ENCODE data around the gene SQSTM1. TPM values are rescaled to one million over a fixed set of nuclear protein-coding genes. Genes with fewer than 3 reads are reported as not detected.

SQSTM1 gene
- total RNA-seq, 1 experiment from 2014 or later = 985 TPM

GRCh38 chr5:179817890-179818745, 2.6 kb upstream of the SQSTM1 start:
- in situ Hi-C loops (cut with HindIII; ENCODE audit: low pct_unique_long_range_greater_than_20kb, low sequenced_read_pairs) = no loop called here
- H3K4me3 ChIP-seq (ENCODE audit: low read depth in 2 of 2, low read length in 2 of 2) = peak overlapping the region; percentile 11 to 33; a peak in 2 of 4 replicates
- H3K36me3 ChIP-seq (ENCODE audit: control insufficient read depth, insufficient read depth, low read length) = no peaks in the 10 kb centered on the region; the same call in 1 of the 2 replicates
- DNase-seq (ENCODE audit: low read depth, low spot score) (no peak), ATAC-seq (no peak)
- TF ChIP-seq CTCF (IDR thresholded peaks at IDR 0.05) = no peak
- TF ChIP-seq POLR2AphosphoS5 (IDR thresholded peaks at IDR 0.05; ENCODE audit: low read depth, low read length) = no peak
- TF ChIP-seq REST (IDR thresholded peaks at IDR 0.05; ENCODE audit: insufficient read depth in 1 of 2, low read depth in 2 of 2, low read length in 1 of 2) = no peak
- H3K27me3 ChIP-seq (ENCODE audit: control insufficient read depth, insufficient read depth, low read length) = no peaks in the 10 kb centered on the region
- no peaks in the 10 kb centered on the region for H3K9me3 ChIP-seq (ENCODE audit: control insufficient read depth, insufficient read depth, low read depth, low read length)
- TSS peak; percentile 81 for BruUV-seq (replicated peaks)
- ChIA-PET POLR2A (interaction anchor here (0.5 to 0.7 kb wide), 3 partner anchors 9 to 180 kb away, joined by 7 to 11 read pairs (median 9); no protein-coding TSS in a partner anchor), CTCF (no interaction called here)
- H3K4me1 ChIP-seq (ENCODE audit: control insufficient read depth, insufficient read depth, low read length) = peaks cover 35% of the 10 kb centered on the region
- peak overlapping the region; percentile 99 for H3K27ac ChIP-seq (ENCODE audit: low read length)
- intact Hi-C loops (cut with micrococcal nuclease; ENCODE audit: unreplicated experiment) = no loop called here

GRCh38 chr5:179818746-179819295, 1.9 kb upstream of the SQSTM1 start:
- peak; percentile 97; the same call in 1 of the 2 replicates for TF ChIP-seq SIN3A (IDR thresholded peaks at IDR 0.05; ENCODE audit: borderline replicate concordance, insufficient read depth, low read depth, low read length)
- peak in 1 of 2 experiments; percentile 64; a peak in 1 of 4 replicates for TF ChIP-seq REST (IDR thresholded peaks at IDR 0.05; ENCODE audit: insufficient read depth in 1 of 2, low read depth in 2 of 2, low read length in 1 of 2)
- TF ChIP-seq CTCF (IDR thresholded peaks at IDR 0.05) = no peak
- TF ChIP-seq TCF7L2 (IDR thresholded peaks at IDR 0.05; ENCODE audit: low read depth, low read length) = no peak
- peak; percentile 92 for TF ChIP-seq POLR2AphosphoS5 (IDR thresholded peaks at IDR 0.05; ENCODE audit: low read depth, low read length)
- in situ Hi-C loops (cut with HindIII; ENCODE audit: low pct_unique_long_range_greater_than_20kb, low sequenced_read_pairs) (no loop called here), intact Hi-C loops (cut with micrococcal nuclease; ENCODE audit: unreplicated experiment) (no loop called here)
- ChIA-PET CTCF (no interaction called here), POLR2A (interaction anchor here (0.6 to 1.0 kb wide), 3 partner anchors 9 to 17 kb away, joined by 3 to 17 read pairs (median 11); no protein-coding TSS in a partner anchor)
- H3K4me1 ChIP-seq (ENCODE audit: control insufficient read depth, insufficient read depth, low read length) = peaks cover 41% of the 10 kb centered on the region
- peak overlapping the region; percentile 11 to 33; a peak in 2 of 4 replicates for H3K4me3 ChIP-seq (ENCODE audit: low read depth in 2 of 2, low read length in 2 of 2)
- H3K27me3 ChIP-seq (ENCODE audit: control insufficient read depth, insufficient read depth, low read length) = no peaks in the 10 kb centered on the region
- DNase-seq (ENCODE audit: low read depth, low spot score) (peak; percentile 82), ATAC-seq (peak; percentile 73)
- H3K36me3 ChIP-seq (ENCODE audit: control insufficient read depth, insufficient read depth, low read length) = peaks cover 2% of the 10 kb centered on the region; the same call in 1 of the 2 replicates
- BruUV-seq (replicated peaks) = no TSS peak
- H3K27ac ChIP-seq (ENCODE audit: low read length) = peak overlapping the region; percentile 99
- H3K9me3 ChIP-seq (ENCODE audit: control insufficient read depth, insufficient read depth, low read depth, low read length) = no peaks in the 10 kb centered on the region

Data from Panc1 (cell line).